Panc1 (cell line): ENCODE data around the gene METTL1.
"Not testable (repeated sequence)": the region's sequence is repeated elsewhere in the genome, so short reads cannot be mapped to it uniquely, and the experiment has no call there.

Source experiments
- CTCF ChIP-seq: fragments of 450-650 bp; IDR thresholded peaks from 2 replicates; pipeline ENCODE4 v1.5.1; 2017; ENCODE audit warnings: mild to moderate bottlenecking
- POLR2AphosphoS5 ChIP-seq: IDR thresholded peaks from 2 replicates; pipeline ENCODE4 v1.6.1; 2012; ENCODE audit warnings: mild to moderate bottlenecking, low read depth, low read length, moderate library complexity
- REST ChIP-seq, 2 experiments: IDR thresholded peaks; 2 replicates each; pipeline ENCODE4 v1.6.1; 2011 to 2012; ENCODE audit warnings: low read depth in 2 of 2, control low read depth in 1 of 2, low read length in 1 of 2, mild to moderate bottlenecking in 1 of 2, moderate library complexity in 1 of 2; ENCODE audit not compliant: insufficient read depth in 1 of 2
- SIN3A ChIP-seq: IDR thresholded peaks from 2 replicates; pipeline ENCODE4 v1.6.1; 2012; ENCODE audit warnings: low read depth, mild to moderate bottlenecking, low read length, moderate library complexity, borderline replicate concordance; ENCODE audit not compliant: insufficient read depth
- TCF7L2 ChIP-seq: IDR thresholded peaks from 2 replicates; pipeline ENCODE4 v1.6.1; 2011; ENCODE audit warnings: mild to moderate bottlenecking, low read depth, low read length, inconsistent platforms

- not testable (repeated sequence) for TF ChIP-seq CTCF; TCF7L2; POLR2AphosphoS5; REST (IDR thresholded peaks at IDR 0.05; ENCODE audit: insufficient read depth in 1 of 2, low read depth in 2 of 2, low read length in 1 of 2); SIN3A
These were observed 2.7 kb upstream of the METTL1 start for GRCh38 chr12:57774634-57775033.
